ENCODE data around the gene LDLRAD3.

LDLRAD3 gene

GRCh38 chr11:36219996-36220395, 276.1 kb downstream of the LDLRAD3 start:
- no peak for DNase-seq

GRCh38 chr11:36222831-36223635, 279.2 kb downstream of the LDLRAD3 start:
- DNase-seq: no peak

GRCh38 chr11:36224209-36224882, 280.5 kb downstream of the LDLRAD3 start:
- no peak for DNase-seq

GRCh38 chr11:36227044-36227443, 283.2 kb downstream of the LDLRAD3 start:
- no peak for DNase-seq

GRCh38 chr11:36228689-36229088, 284.8 kb downstream of the LDLRAD3 start:
- no peak for DNase-seq

- no peak for DNase-seq
Measured at GRCh38 chr11:36229091-36229705, 285.3 kb downstream of the LDLRAD3 start.

GRCh38 chr11:36230779-36231699, 287.2 kb downstream of the LDLRAD3 start:
- DNase-seq: no peak

- DNase-seq: no peak
Measured at GRCh38 chr11:36233204-36233603, 289.3 kb downstream of the LDLRAD3 start.

GRCh38 chr11:36234825-36235224, 291.0 kb downstream of the LDLRAD3 start:
- no peak for DNase-seq

GRCh38 chr11:36235750-36236149, 291.9 kb downstream of the LDLRAD3 start:
- no peak for DNase-seq

- DNase-seq: no peak
Measured at GRCh38 chr11:36237391-36237790, 293.5 kb downstream of the LDLRAD3 start.

GRCh38 chr11:36238036-36238631, 294.3 kb downstream of the LDLRAD3 start:
- no peak for DNase-seq

GRCh38 chr11:36238881-36239280, 295.0 kb downstream of the LDLRAD3 start:
- DNase-seq: no peak

- DNase-seq: no peak
Measured at GRCh38 chr11:36239636-36240035, 295.8 kb downstream of the LDLRAD3 start.

- DNase-seq: no peak
Measured at GRCh38 chr11:36240173-36240572, 296.3 kb downstream of the LDLRAD3 start.

- no peak for DNase-seq
Measured at GRCh38 chr11:36240801-36241200, 296.9 kb downstream of the LDLRAD3 start.

- DNase-seq: no peak
Measured at GRCh38 chr11:36241497-36241896, 297.6 kb downstream of the LDLRAD3 start.

GRCh38 chr11:36243641-36244040, 299.8 kb downstream of the LDLRAD3 start:
- DNase-seq: no peak

GRCh38 chr11:36247493-36247892, 303.6 kb downstream of the LDLRAD3 start:
- DNase-seq: no peak

GRCh38 chr11:36248436-36248835, 304.6 kb downstream of the LDLRAD3 start:
- no peak for DNase-seq

- no peak for DNase-seq
Measured at GRCh38 chr11:36249246-36249645, 305.4 kb downstream of the LDLRAD3 start.

GRCh38 chr11:36251823-36252222, 308.0 kb downstream of the LDLRAD3 start:
- DNase-seq: no peak

All from activated T-cell treated with anti-CD3 and anti-CD28 coated beads, Interleukin-2, amount 50 U/mL, for 48 hours (primary cell).